Sigmoid colon (tissue), 3 donors: Measurements from ENCODE around the gene ITPRIPL1.

Experiments used
- CTCF ChIP-seq, 4 experiments: fragments of 450-650 bp in 3 of 4; fragments of 200-600 bp in 1 of 4; IDR thresholded peaks; one replicate each; pipeline ENCODE4 v1.5.1; 2016 to 2019; ENCODE audit warnings: antibody characterized with exemption in 4 of 4, mild to moderate bottlenecking in 3 of 4, moderate library complexity in 2 of 4
- POLR2A ChIP-seq, 2 donors: fragments of 450-650 bp; IDR thresholded peaks; one replicate each; pipeline ENCODE4 v1.6.1; 2016; ENCODE audit warnings: antibody characterized with exemption in 2 of 2, mild to moderate bottlenecking in 2 of 2, moderate library complexity in 2 of 2

GRCh38 chr2:96287273-96287856, 37.8 kb upstream of the ITPRIPL1 start:
- no peak for TF ChIP-seq CTCF (IDR thresholded peaks at IDR 0.05)
- TF ChIP-seq POLR2A (IDR thresholded peaks at IDR 0.05), result no peak
